CD4-positive, alpha-beta T cell treated with Interleukin-10 for 1 hour (primary cell): ENCODE data around the gene GON7.
"Not testable (repeated sequence)": the region's sequence is repeated elsewhere in the genome, so short reads cannot be mapped to it uniquely, and the experiment has no call there.

ENCODE experiments used
- DNase-seq: peaks from one replicate; pipeline ENCODE4 v3.0.0-alpha.2; 2020

Gene GON7

DNA sequence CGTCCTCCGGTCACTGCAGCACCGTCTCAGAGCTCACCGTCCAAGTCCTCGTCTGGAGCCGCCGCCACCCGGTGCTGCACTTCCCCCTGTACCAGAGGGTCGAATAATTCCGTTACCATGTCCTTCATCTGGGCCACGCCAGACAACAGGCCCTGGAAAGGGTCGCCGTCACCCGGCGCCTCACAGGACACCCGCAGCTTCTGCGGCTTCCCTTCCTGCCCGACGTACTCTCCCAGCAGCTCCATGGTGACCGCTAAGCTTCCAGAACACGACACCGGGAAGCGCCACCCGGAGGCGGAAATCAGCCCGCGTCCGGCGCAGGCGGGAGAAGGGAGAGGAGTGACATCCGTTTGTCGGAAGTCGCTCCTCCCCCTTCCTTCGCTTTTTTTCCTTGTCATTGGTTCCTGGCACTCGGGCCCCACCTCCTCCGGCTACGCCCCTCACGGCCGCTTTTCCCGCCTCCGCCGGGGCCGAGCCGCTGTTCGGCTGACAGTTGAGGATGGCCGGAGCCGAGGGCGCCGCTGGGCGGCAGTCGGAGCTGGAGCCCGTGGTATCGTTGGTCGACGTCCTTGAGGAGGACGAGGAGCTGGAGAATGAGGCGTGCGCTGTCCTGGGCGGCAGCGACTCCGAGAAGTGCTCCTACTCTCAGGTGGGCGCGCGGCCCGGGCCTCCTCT, at the start of gene GON7, which contains the start of gene UBR7:
TSS of gene GON7 (minus strand) at position 273 of the 675 bp plus-strand sequence. CDS start at position 245, 28 bp downstream.
TSS of gene UBR7 (plus strand) at position 464 of the 675 bp plus-strand sequence. CDS start at position 500, 36 bp downstream.
- peak; percentile 89 for DNase-seq

- no peak for DNase-seq
These were observed 42.4 kb upstream of the GON7 start for GRCh38 chr14:93249128-93249831.

GRCh38 chr14:93246534-93246933, 39.7 kb upstream of the GON7 start:
- no peak for DNase-seq

DNA sequence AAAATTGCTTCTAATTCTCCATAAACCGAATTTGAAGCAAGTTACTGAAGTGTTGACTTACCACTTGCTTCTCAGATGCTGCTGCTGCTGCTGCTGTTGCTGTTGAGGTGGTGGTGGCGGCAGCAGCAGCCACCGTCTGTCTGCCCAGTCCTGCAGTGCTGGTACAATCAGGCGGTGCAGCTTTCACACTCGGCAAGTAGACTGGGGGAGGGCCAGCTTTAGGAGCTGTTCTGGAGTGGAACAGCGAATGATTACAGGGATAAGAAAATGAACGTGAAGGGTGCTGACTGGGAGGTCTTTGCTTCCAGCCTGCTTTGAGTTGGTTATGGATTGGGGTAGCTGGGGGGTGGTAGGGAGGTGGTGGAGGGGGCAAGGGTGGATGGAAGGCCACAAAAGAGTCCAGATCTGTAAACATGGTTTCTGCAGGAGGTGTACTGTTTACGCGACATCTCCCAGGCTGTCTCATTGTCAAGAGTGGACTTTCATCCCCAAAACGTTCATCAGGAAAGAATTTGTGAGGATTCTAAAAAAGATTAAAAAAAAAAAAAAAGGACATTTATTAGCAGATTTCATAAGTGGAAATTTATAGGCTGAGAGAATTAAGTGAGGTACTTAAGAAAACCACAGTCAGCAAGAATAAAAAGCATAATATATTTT, 39.0 kb upstream of the GON7 start:
- DNase-seq: no peak

- no peak for DNase-seq
These were observed 33.8 kb upstream of the GON7 start for GRCh38 chr14:93240678-93241000.

DNA sequence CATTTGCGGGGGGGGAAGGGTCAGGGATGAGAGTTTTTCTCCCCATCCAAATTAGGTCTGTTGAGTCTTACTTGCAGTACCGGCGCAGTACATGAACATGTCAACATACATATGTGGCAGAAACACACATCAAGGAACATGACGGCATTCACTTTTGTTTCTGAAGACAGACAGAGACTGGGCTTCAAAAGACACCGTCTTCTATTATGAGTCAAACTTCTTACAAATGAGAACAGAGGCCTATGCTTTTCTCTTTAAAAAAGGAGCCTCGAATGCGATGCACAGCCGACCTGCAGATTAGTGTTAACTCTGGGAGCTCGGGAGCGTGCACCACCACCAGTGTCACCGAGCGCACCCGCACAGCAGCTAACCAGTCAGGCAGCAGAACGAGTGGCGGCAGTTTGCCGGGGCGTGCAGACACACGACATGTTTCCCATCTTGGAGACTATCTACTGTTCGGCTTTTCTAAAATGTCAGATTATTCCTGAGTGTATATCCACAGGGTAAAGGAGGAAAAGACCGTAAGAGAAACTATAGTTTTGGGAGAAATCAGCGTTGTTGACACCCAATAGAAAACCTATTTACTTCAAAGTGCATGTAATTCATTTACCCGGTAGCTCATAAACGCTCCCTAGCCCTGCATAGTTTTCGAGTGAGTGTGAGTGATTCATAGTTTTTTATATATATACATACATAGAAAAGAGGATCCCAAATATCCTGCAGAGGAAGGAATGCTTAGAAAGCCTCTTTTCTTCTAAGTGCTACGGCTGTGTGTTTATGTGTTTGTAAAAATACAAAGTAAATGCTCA, 33.2 kb upstream of the GON7 start:
- no peak for DNase-seq

DNA sequence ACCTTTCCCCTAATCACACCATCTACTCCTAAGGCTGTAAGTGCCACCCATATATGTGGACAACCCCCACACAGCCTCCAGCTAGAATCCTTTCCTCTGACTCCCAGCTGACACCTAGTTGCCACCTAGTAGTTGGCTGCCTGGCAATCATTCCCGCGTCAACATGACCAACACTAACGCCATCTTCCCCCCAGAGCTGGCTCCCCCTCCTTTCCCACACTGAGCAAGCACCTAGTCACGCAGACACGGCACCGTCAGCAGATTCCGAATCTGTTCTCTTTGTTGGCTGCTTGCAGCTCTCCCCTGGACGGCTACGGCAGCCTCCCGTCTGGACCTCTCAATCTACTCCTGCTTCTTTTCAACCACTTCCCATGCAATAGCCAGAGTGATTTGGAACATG, 27.9 kb upstream of the GON7 start:
- no peak for DNase-seq

DNA sequence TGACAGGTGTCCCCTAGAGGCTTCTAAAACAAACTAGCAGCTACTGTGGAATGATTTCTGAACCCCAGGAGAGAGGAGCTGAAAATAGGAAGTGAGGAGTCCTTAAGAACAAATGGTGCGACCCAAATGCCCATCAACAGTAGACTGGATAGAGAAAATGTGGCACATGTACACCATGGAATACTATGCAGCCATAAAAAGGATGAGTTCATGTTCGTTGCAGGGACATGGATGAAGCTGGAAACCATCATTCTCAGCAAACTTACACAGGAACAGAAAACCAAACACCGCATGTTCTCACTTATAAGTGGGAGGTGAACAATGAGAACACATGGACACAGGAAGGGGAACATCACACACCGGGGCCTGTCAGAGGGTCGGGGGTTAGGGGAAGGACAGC, 26.2 kb upstream of the GON7 start:
- not testable (repeated sequence) for DNase-seq

DNA sequence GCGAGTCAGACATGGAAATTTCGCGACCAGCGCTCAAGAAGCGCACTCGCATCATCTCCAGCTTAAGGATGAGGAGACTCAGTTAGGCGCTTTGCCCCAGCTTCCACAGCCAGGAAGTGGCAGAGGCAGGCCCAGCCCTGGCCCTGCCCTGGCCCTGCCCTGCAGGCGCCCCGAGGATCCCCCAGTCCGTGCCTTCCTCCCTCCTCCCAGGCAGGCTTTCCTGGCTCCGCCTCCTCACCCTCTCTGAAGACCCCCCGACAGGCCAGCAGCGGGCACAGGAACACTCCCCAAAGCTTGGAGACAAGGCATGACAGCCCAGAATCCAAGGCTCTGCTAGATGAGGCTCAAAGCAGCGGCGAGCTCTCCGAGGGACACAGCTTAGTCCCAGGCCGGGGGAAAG, 25.3 kb upstream of the GON7 start:
- DNase-seq: no peak

GRCh38 chr14:93231129-93231979, 24.5 kb upstream of the GON7 start:
- no peak for DNase-seq

DNA sequence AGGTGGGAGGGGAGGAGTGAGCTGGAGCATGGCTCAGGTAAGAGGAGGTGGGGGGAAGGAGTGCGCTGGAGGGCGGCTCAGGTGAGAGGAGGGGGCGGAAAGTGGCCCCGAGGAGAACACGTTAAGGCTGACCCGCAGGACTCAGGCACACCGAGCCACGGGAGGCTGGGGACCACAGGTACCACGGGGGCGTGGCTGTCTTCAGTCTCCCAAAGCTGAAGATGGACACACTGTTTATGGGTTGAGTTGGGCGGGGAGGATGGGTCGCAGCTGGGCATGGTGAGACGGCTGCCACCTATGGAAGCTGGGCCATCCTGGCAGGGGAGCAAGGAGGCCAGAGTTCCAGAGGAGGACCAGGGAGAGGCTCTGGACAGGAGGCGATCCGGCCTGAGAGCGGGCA, 23.7 kb upstream of the GON7 start:
- DNase-seq: no peak

DNA sequence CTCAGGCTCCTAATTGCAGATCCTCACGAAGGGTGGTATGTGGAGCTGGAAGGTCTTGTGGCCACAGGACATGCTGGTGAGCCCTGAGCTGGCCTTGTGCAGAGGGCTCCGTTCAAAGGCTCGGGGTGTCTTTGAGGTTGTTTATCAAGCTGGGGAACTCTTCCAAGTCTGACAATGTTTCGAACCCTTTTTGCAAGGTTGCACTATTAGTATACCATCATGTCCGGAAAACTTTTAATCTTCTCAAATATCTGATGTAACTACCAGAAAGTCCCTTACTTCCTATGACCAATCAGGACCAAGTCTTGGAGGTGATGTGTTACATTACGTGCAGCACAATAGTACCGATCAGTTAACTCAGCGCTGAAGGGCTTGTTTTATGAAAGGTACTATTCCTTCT, 21.7 kb upstream of the GON7 start:
- DNase-seq: no peak

DNA sequence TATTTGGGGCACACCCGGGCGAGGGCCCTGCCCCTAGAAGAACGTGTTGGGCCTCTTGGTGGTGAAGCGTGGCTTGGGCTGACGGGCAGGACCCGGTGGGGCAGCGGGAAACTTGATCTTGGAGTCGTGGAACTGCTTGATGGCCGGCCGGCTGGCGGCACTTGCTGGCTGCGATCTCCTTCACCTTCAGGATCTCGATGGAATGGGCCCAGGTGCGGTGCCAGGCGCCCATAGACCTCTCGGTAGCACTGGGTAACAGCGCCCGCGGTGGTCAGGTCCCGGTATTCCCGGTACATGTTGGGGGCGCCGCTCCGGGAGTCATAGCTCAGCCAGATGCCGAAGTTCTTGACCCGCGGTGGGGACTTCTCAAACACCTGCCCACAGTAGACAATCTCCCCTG, 16.7 kb upstream of the GON7 start:
- DNase-seq: no peak

DNA sequence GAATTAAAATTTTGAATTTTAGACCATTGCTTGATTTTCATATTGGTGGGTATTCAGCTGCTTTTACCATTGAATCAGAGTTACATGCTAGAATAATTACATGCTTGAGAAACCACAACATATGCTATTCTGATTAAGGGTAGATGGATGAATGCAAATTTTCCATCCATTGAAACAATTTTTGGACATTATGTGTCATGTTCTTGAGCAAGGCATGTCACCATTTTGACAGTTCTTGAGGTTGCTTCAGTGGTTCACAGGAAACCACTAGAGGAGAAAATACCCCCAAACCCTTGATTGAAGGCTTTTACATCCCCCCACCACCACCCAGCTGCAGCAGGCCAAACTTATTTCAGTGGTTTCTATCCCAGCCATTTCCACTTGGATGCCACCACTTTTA, 13.6 kb upstream of the GON7 start:
- DNase-seq: no peak

DNA sequence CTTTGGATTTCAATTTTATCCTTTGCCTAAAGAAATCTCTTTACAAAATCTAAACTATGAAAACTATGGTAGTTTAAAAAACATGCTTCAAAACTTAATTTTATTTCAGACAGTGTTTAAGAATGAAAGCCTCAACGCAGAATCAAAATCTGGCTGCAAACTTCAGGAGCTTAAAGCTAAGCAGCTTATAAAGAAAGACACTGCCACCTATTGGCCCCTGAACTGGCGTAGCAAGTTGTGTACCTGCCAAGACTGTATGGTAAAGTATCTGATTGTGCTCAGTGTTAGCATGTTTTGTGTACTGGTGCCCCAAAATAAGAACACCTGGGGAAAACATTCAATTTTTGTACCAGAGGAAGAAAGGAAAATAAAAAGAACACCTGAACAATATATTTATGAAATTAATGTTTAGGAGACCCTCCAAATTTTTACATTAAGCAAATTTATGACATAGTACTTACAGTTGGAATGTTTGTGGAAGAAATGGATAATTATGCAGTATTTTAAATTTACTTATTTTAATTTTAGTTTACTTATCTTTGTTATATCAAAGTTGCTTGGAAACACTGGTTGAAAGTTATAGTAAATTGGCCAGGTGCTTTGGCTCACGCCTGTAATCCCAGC, 12.3 kb upstream of the GON7 start:
- peak; percentile 70 for DNase-seq

- DNase-seq: no peak
These were observed 7.7 kb upstream of the GON7 start for GRCh38 chr14:93214598-93214997.

DNA sequence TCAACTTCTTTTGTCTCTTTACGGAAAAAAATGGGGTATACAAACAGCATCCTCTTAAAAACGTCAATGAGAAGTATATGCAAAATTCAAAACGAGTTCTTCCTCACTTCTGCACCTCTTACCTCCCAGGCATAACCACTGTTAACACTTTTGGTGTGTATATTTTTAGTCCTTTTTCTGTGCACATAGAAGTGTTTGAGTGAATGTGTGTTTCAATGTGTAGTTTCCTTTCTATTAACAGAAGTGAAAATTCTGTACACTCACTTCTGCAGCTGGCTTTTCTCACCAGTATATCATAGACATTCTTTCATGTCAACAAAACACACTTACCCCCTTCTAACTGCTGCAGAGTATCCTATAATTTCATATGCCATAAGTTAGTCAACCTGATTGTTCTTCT, 5.6 kb upstream of the GON7 start:
- DNase-seq: no peak

GRCh38 chr14:93207468-93208308, 823 bp upstream of the GON7 start:
- DNase-seq: peak; percentile 36

- DNase-seq: no peak
These were observed 5.6 kb downstream of the GON7 start for GRCh38 chr14:93201155-93201704.

- DNase-seq: no peak
These were observed 6.3 kb downstream of the GON7 start for GRCh38 chr14:93200553-93200952.

- DNase-seq: no peak
These were observed 7.8 kb downstream of the GON7 start for GRCh38 chr14:93199031-93199430.
